SW 1271 (cell line): ENCODE data around the gene NOL4L.

ENCODE experiments used
- DNase-seq, 2 experiments: peaks; one replicate each; lab custom pipeline; 2025; lab: John Stamatoyannopoulos, UW

NOL4L gene

DNA sequence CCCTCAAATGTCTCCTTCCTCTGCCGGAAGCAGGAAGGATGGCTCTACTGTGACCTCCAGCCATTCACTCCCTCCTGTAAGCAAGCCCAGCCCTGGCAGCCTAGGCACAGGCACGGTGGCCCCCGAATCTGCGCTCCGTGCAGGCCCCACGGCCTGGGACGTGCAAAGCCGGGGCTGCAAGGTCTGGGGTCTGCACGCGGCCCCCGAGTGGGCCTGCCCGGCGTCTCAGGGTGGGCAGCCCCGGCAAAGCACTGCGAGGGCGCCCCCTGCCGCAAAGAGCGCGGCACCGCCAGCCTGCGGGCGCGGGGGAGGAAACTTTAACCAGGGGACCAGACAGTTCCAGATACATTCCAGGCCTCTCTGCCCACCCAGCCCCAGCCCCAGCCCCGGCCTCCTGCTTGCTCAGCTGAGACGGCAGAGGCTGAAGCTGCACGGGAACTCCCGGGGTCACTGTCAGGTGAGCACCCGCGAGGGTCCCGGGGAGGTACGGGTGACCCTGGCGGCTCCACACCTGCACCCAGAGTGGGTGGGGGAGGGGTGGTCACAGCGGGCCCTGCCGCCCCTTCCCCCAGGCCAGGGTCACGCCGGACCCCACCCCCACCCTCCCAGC lies 128.2 kb downstream of the NOL4L start:
- no peak for DNase-seq

DNA sequence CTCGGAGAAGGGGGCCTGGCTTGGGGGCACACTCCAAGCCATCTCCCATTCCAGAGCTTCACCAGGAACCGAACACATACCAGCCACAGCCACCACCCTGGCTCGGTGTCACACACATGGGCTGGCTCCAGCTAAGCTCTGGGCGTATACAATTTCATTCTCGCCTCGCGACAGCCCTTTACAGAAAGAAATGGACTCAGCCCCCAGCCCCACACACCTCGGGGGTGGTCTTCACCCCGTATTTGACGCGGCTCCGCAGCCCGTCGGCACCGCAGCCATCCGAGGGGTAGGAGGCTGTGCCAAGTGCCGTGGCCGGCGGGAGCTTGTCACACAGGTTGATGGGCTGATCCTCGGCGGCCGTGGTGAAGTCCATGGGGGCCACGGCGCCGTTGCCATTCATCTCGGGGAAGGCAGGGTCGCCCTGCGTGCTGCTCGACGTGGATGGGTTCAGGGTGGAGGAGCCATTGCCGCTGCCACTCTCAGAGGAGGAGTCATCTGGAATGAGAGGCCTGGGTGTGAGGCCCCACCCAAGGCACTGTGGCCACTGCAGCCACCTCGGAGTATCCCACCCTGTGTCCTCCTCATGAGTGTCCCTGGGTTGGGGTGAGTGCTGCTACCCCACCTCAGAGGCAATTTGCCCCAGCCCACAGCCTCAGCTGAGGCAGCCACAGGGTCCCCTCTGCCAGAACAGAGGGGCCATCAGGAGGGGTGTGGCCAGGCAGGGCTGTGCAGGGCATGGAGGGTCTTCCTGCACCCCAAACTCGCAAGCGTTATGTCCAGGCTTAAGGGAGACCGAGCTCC lies 129.0 kb downstream of the NOL4L start:
- DNase-seq = no peak

GRCh38 chr20:32455171-32455900 lies 129.8 kb downstream of the NOL4L start:
- no peak for DNase-seq

DNA sequence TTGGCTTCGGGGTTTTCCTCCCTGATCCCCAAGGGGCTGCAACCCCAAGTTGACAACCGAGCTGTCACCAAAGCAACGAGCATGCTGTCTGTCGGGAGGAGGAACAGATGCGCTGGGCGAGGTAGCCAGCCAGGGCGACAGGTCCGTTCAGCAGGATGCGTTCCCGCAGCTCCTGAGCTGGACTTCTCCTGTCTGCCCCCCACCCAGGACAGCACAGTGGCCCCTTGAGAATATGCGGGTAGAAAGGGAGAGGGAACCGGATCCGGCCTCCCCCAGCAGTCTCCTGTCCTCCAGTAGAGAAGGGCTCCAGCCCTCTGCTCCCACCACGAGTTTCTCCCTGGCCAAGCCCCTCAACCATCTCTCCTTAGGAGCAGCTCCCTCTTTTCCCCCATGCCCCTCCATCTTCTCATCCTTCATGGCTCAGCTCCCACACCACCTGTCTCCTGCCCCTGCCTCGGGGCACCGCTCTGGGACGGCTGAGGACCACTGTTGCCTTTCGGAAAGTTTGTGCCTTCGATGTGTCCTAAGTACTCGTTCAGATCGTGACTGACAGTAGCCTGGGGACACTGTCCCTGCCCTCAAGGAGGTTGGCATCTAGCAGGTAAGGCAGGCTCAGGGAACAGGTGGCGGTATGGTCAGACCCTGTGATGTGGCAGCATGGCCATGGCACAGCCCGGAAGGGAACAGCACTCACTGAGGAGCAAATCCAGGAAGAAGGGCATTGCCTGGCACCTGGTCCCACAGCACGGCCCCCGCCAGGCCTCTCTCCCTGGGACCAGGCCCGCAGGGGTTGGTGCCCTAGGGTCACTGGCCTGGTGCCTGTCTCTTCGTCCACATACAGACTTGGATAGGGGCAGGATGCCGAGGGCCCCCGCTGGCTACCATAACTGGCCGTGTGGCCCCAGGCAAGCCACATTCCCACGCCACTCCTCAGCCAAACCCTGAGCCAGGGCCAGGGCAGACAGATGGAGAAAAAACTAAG lies 130.7 kb downstream of the NOL4L start:
- DNase-seq = no peak

GRCh38 chr20:32453467-32454163 lies 131.5 kb downstream of the NOL4L start:
- DNase-seq = no peak

- DNase-seq = no peak
Observed at GRCh38 chr20:32452776-32453466, 132.2 kb downstream of the NOL4L start.

DNA sequence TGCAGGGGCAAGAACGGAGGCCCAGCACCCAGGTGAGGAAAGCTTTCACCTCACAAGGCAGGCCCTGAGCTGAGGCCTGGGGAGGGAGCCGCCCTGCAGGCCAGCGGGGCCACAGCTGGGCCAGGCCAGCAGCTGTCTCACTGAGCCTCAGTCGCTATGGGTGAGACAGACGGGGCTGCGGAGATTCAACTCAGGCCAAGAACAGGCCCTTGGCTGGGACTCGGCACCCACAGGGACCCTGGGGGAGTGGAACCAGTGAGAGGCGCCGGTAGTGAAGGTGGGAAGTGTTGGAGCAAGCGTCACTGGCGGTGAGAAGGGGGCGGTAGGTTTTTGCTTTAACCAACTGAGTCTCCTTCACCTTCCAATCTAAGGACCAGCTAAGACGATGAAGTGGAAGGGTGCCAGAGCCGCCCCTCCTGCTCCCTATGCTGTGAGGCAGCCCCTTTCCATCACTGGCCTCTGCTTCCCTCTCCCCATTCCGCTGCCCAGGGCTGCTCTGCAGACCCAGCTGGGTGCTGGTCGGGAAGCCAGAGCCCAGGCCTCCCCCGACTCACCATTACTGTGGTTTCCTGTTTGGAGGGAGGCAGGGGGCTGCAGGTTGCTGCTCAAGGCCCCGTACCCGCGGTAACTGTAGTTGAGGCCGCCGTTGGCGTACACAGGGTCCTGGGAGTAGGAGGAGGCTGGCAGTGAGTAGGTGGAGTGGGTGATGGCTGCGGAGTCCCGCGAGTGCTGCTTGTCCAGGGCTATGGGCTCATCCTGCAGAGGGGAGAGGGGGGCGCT lies 133.3 kb downstream of the NOL4L start:
- DNase-seq = no peak

DNA sequence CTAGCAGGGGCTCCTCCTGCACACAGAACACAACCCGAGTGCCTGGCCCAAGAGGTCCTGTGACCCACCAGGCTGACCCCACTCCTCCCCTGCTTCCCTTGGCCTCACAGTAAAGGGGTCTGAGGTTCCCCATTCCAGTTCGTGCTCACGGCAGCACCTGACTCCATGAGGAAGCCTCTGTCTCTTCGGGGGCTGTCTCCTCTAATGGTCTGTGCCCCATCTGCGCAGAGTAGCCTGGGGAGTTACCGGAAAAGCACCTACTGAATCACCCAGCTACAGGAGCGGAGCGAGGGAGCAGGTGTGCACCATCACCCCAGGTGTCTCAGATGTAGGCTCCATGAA lies 133.8 kb downstream of the NOL4L start:
- no peak for DNase-seq

DNA sequence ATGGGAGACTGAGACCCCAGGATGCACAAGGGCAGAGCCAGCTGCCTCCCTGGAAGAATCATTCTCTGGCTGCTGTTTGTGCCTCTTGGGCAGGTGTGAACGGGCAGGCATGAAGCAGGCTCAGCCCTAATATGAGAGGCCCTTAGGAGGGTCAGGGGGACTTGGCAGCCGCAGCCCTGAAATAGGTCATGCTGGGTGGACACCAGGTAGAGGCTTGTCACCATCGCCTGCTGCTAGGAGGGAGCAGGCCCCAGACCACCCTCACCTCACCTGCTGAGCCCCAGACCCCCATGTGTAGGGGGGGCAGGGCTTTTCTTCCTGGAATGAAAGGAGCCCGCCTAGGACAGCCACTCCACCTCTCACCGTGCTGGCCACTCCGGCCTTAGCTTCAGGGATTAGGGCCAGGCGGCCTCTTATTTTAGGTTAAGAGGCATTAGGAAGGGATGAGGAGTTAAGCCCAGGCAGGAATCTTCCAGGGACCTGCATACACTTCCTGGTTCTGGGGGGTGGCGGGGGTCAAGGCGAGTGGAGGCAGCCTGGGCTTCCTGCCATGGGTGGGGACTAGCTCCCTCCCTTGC lies 134.6 kb downstream of the NOL4L start:
- DNase-seq = no peak

DNA sequence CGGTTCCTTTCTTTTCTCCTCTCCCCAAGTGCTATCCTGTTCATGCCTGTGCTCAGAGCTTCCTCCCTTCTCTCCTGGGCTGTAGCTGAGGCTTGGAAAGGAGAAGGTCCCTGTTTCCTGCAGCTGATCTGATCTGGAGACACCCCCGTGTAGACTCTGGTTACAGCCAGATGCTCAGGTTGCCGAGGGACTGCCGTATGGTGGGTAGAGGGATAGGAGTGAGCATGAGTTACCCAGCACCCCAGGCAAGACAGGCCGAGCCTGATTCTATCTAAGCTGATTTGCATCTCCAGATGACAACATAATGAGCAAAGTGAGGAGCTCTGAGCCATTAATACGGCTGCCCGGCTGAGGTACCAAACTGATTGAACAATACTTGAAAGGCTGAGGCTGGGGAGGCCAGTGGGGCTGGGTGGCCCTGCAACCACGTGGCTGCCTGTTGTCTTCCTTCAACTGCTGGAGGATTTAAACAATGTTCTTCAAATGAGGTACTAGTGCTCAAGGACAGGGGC lies 135.2 kb downstream of the NOL4L start:
- DNase-seq = no peak

DNA sequence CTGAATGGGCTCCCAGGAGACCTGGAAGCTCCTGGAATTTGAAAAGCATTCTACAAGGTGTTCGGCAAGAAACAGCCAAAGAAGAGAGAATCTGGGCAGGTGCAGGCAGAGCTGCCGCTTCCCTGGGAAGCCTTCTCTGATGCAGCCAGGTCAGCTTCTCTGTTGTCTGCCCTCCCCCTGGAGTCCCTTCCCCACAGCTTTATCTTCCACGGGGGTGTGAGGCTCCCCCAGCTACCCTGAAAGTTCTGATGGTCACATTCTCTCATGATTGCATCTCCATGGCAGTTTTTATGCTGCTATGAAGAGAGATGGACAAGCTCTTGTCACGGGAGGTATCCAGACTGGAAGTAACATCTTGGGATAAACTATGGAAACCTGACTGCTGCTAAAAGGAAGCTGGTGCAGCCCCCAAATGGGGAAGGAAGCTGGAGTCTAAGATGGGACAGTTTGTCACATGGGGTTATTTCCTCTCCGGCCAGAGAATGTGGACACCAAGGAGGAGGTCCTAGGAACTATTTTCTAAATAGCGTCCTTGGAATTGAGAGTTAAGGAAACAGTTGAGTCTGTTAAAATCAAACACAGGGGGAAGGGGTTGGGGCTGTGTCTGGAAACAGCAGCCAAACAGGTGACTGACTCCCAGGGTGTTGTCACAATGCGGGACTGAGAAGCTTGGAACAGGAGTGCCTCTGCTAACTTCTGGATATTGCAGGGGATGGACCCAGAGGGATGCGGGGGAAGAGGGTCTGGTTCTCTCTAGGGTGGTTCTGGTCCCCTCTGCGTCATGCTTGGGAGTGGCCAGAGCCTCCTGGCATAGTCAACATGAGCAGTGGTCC lies 135.9 kb downstream of the NOL4L start:
- DNase-seq = no peak

- DNase-seq = no peak
Observed at GRCh38 chr20:32448306-32449056, 136.7 kb downstream of the NOL4L start.

- DNase-seq = no peak
Observed at GRCh38 chr20:32447136-32448027, 137.8 kb downstream of the NOL4L start.

DNA sequence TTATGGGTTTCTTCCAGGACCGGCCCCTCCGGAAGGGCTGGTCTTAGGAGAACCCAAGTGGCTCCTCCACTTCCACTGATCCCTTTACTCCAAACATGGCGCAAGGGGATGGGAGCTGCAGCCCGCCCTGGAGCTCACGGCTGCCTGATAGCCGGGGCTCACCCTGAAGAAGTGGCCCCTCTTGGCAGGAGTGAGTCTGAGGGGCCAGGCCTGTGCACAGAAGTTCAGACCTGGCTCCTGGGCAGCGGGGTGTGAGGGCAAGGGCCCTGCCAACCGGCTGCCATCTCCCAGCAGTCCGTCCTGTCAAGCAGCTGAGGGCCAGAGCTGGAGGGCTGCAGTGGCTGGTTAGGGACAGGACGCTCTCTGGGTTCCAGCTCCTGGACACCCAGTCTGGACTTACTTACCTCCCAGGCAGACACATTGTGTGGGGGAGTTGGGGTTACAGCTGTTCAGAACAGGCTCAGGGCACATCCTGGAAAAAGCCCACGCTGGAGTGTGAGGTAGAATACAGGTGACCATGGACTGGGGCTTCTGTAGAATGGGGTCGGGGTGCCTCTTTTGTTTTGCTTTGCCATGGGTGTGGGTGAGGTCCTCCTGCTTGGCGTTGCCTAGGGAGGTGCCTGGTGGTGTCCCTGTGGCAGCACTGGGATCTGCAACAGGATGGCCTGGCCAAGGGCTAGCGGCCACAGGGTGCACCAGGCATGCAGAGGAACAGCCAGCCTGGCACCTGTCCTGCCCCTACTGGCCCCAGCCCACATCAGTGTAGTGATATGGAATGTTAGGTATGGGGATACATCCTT lies 138.6 kb downstream of the NOL4L start:
- DNase-seq = no peak

DNA sequence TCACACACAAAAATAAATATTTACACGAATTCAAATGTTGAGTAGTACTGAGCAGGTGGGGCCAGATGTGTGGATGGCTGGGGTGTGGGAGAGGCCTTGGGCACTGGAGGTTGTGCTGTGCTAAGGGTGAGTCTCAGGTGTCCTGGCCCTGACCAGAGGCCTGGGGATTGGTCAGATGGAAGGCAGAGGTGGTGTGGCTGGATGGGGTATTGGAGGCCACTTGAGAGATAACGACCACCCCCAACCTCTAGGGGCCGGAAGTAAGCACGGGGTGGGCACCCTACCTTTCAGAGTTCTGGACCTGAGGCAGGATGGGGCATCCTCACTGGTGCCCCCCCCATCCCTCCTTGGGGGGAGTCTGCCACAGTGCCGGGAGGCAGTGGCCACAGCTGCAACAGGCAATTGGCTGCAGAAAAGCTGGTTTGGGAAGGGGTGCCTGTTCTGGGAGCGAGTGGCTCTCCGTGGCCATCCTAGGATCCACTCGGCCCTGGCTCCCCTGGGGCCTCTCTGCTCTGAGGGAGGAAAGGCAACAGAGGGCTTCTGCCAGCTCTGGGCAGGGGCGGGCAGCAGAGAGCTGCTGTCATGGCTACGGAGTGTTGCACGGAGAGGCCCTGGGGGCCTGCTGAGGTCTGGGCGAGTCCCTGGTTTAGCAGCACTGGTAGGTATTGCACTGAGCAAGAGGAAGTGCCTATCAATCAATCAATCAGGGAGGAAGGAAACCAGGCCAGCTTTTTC lies 139.4 kb downstream of the NOL4L start:
- no peak for DNase-seq
